ENCODE data around the gene LAMC3.

DNA sequence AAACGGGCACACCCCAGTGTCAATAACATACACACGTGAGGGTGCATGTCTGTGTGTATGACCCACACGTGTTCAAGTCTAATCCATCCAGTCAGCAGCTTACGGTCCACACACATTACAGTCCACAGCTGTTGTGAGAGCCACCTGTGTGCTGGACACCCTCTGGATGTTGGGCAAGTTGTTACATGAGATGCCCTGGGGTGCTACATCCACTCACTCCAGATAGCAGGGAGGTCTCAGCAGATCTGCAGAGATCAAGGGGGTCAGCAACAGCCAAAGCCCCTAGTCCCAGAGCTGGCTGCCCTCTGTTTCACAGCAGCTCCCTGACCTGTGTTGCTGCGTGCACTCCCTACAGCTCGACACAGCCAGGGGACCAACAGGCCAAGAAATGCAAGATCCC is 83.1 kb downstream of the LAMC3 start:
- TF ChIP-seq POLR2A (IDR thresholded peaks at IDR 0.05; ENCODE audit: low read depth) = no peak
- TF ChIP-seq POLR2AphosphoS5 (IDR thresholded peaks at IDR 0.05) = no peak
